Esophagus squamous epithelium (tissue), 4 donors: ENCODE measurements around the gene MPND.

Source experiments
- CTCF ChIP-seq, 6 experiments: fragments of 450-650 bp in 4 of 6; fragments of 200-600 bp in 2 of 6; sonication (generic) in 2 of 6; IDR thresholded peaks; one replicate each; pipeline ENCODE4 v1.5.1; 2016 to 2019; ENCODE audit warnings: antibody characterized with exemption in 6 of 6, mild to moderate bottlenecking in 4 of 6, moderate library complexity in 4 of 6
- POLR2A ChIP-seq, 4 donors: fragments of 450-650 bp; IDR thresholded peaks; one replicate each; pipeline ENCODE4 v1.6.1; 2017; ENCODE audit warnings: antibody characterized with exemption in 4 of 4, mild to moderate bottlenecking in 4 of 4, moderate library complexity in 3 of 4

GRCh38 chr19:4389064-4389375 lies 45.7 kb downstream of the MPND start:
- TF ChIP-seq CTCF (IDR thresholded peaks at IDR 0.05) (peak in 1 of 6 experiments; percentile 6), POLR2A (IDR thresholded peaks at IDR 0.05) (no peak)
